GF-D8 (cell line): ENCODE data around the gene HECA.
"Not testable (repeated sequence)": the region's sequence is repeated elsewhere in the genome, so short reads cannot be mapped to it uniquely, and the experiment has no call there.

ENCODE experiments used
- DNase-seq: peaks from one replicate; lab custom pipeline; 2025; lab: John Stamatoyannopoulos, UW

The HECA gene

GRCh38 chr6:139134817-139135577 lies at the start of gene HECA:
HECA (plus strand) TSS chr6:139135080; CDS start chr6:139135397, 317 bp downstream.
- DNase-seq: peak; percentile 51

- no peak for DNase-seq
Measured at GRCh38 chr6:139091826-139092225, 43.1 kb upstream of the HECA start.

- DNase-seq: no peak
Measured at GRCh38 chr6:139099984-139100383, 34.9 kb upstream of the HECA start.

- no peak for DNase-seq
Measured at GRCh38 chr6:139107051-139107450, 27.8 kb upstream of the HECA start.

- no peak for DNase-seq
Measured at GRCh38 chr6:139108378-139108777, 26.5 kb upstream of the HECA start.

GRCh38 chr6:139109558-139109957 lies 25.3 kb upstream of the HECA start:
- DNase-seq: no peak

GRCh38 chr6:139112146-139112545 lies 22.7 kb upstream of the HECA start:
- DNase-seq: no peak

- no peak for DNase-seq
Measured at GRCh38 chr6:139112561-139112960, 22.3 kb upstream of the HECA start.

GRCh38 chr6:139114746-139115145 lies 20.1 kb upstream of the HECA start:
- DNase-seq: no peak

- DNase-seq: no peak
Measured at GRCh38 chr6:139115989-139116758, 18.7 kb upstream of the HECA start.

GRCh38 chr6:139117734-139118133 lies 17.1 kb upstream of the HECA start:
- no peak for DNase-seq

- no peak for DNase-seq
Measured at GRCh38 chr6:139119552-139119951, 15.3 kb upstream of the HECA start.

- DNase-seq: not testable (repeated sequence)
Measured at GRCh38 chr6:139122823-139123222, 12.1 kb upstream of the HECA start.

- peak; percentile 55 for DNase-seq
Measured at GRCh38 chr6:139124887-139125672, 9.8 kb upstream of the HECA start.

GRCh38 chr6:139126255-139126654 lies 8.6 kb upstream of the HECA start:
- DNase-seq: no peak

- no peak for DNase-seq
Measured at GRCh38 chr6:139126931-139127330, 7.9 kb upstream of the HECA start.

- no peak for DNase-seq
Measured at GRCh38 chr6:139129284-139129683, 5.6 kb upstream of the HECA start.

GRCh38 chr6:139131736-139132280 lies 3.1 kb upstream of the HECA start:
- no peak for DNase-seq

- no peak for DNase-seq
Measured at GRCh38 chr6:139133262-139134063, 1.4 kb upstream of the HECA start.

GRCh38 chr6:139134064-139134395 lies 850 bp upstream of the HECA start:
- no peak for DNase-seq
